HG03066 (cell line): Measurements from ENCODE around the gene CHST11.
A peak's percentile ranks its signal among the peaks of the same experiment; 100 is the strongest.

Experiments used
- ATAC-seq: cut with Tn5 transposase; IDR thresholded peaks from one replicate; pipeline ENCODE4 v1.9.1; 2021; ENCODE audit warnings: low read depth; ENCODE audit not compliant: unreplicated experiment

Gene CHST11

DNA sequence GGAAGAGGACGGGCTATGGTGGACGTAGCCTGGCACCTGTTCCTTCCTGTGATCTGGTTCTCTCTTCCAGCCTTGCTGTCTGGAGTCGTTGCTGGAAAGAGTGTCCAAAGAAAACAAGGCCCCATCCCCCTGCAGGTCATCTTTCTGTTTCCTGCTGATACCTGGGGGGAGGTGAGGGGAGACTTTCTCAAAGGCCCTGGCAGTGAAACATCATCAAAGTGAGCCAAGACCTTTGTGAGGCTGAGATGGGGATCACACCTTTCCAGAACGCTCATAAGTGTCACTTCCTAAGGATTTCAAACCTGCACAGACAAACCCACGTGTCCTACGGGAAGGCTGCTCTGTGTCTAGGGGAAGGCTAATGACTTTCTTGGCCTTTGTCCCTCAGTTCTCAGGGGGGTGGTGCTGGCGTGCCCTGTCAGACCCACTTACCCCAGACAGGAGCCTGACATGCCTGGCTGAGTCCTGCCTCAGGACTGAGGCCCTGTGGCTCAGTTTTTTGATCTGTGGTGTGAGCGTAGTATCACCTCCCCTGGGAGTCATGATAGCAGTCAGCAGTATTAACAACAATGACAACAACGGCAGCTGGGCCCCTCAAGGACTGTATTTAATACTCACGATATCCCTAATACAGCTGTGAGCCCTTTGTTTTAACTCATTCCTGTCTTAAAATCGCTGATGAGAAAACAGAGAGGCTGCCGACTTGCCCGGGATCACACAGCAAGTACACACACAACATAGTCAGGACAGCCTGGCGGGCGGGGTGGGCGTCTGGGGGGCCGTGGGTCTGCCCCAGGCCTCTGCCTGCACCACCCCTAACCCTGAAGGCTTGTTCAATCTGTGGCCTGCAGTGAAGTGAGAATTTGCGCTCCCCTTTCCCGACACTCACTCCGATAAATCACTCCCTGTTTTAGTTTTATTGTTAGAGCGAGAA lies 266.1 kb downstream of the CHST11 start:
- ATAC-seq = no peak

DNA sequence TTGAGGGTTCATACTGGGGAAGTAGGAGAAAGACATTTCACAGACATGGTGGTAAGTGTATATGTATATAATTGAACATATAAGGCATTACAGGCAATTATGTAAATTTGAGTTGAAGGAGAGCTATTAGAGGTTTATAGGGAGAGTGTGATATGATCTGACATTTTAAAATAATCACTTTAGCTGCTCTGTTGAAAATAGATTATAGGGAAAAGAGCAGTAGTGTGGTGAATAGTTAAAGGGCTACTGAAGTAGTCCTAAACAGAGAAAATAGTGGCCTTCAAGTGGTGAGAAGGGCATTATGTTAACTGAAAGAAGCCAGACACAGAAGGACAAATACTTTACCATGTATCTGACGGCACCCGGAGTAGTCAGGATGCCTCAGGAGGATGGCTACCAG lies 267.1 kb downstream of the CHST11 start:
- no peak for ATAC-seq

GRCh38 chr12:104724992-104725585 lies 268.3 kb downstream of the CHST11 start:
- no peak for ATAC-seq

- ATAC-seq = no peak
Measured at GRCh38 chr12:104725610-104726009, 268.9 kb downstream of the CHST11 start.

DNA sequence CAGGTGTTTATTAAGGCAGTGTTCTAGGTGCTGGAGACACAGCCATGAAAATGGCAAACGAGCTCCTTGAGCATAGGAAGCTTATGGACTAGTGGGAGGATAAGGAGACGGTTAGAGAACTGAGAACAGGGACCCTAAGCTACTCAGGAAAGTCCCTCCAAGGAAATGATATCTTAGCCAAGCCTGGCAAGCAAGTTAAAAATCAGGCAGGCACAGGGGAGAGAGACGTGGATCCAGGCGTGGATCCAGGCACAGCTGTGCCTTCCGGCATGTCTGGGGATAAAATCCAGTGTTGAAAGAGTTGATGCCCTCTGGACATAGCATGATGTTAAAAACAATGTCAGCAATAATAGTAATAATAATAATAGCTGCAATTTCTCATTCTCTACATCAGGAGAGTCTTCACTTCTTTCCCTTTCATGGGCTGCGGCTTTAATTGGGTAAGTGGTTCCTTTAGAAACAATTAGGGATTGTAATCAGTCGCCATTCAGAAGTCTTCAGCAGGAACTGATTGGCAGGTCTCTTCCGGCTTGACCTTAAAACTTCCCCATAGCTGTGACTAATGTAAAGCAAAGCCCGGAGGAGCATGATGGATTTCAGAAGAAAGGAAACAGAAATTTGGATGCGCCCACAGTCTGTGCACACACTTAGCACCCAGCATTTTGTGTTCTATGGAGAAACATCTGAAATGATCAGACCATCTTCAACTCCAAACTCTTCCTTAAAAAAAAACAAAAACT lies 271.1 kb downstream of the CHST11 start:
- ATAC-seq = no peak

DNA sequence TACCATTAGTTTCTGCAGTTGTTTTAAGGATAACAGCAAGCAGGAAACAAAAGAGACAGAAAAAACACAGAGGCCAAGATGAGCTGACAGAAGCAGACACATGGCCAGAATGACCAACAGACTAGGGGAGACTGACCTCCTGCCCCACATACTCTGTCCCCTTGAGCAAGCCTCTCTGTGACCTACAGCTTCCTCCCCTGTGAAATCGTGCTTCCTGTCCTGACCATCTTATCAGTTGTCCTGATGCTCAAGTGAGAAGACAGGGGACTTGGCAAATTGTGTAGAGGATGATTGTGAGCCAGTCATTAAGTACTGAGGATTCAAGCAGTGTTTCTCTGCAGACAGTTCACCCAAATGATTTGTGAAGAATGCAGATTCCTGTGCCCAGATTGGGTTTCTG lies 272.3 kb downstream of the CHST11 start:
- no peak for ATAC-seq

DNA sequence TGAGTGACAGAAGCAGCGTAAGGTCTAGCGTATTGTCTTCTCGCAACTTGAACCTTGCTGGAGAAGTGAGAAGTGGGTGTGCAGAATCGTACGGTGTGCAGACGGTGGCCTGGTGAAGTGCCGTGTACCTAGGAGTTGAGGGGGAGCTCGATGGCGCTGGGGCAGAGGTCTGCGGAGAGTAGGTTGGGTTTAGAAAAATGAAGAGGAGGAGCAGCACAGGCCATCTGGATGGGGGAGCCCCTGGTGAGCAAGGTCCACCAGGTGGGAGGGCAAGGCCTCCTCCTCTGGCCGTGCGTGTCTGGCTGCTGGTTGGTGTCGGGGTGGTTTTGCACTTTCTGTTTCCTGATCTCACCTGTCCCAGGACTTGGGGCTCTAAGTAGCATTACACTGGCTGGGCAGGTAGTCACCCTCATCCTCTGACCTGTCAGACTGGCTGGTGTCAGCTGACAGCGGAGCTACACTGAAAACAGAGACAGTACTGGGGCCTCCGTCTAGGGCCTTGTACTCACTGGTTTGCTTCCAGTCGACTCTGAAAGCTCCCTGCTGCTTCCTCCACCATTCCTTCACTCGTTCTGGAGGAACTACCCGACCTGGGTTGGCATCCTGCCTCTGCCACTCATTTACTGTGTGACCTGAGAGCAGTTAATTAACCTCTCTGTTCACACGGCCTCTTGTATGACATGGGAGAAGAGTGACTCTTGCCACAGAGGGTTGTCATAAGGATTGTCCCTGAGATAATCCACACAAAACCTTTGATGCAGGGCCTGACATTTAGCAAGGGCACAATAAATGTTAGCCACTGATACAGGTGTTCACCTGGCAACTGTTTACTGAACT lies 273.1 kb downstream of the CHST11 start:
- no peak for ATAC-seq

DNA sequence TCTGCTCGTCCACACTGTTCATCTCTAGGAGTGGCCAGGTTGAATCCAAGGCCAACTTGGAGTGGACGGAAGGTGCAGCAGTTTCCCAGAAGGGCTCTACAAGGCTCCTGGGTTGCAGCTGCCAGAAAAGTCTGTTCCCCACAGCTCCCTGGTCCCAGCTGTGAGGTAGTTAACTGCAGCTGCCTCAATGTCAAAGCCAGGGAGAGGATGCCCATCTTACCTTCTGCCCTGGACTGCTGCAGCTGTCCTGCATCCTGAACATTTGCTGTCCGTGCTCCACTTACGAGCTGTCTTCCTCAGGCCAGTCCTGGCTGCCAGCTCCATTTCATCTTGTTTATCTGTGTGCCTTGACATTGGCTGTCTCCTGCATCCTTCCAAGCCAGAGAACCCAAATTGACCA lies 274.0 kb downstream of the CHST11 start:
- ATAC-seq = no peak

GRCh38 chr12:104733717-104734175 lies 277.0 kb downstream of the CHST11 start:
- no peak for ATAC-seq

DNA sequence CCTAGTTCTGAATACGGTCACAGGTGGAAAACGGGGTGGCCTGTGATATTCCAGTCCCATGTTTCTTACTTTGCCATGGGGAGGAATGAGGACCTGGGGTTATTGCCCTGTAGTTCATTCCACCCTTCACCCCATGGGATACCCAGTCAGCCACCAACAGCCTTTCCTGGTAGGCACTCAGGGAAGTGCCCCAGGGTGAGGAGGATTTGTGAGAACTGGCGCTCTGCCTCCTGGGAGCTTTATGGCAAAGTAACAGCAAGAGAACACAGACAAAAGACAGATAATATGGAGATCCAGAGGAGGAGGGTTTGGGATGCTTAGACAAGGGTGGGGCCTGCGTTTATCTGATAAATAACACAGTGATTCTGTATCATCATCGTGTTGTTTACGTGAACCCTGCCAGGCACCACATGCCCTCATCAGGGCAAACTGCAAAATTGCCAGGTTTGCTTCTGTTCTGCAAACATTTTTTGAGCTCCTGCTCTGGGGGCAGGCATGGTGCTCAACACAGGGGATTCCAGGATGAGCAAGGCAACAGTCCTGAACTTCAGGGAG lies 277.9 kb downstream of the CHST11 start:
- no peak for ATAC-seq

- ATAC-seq = no peak
Measured at GRCh38 chr12:104735801-104736200, 279.1 kb downstream of the CHST11 start.

- ATAC-seq = no peak
Measured at GRCh38 chr12:104736307-104736706, 279.6 kb downstream of the CHST11 start.

DNA sequence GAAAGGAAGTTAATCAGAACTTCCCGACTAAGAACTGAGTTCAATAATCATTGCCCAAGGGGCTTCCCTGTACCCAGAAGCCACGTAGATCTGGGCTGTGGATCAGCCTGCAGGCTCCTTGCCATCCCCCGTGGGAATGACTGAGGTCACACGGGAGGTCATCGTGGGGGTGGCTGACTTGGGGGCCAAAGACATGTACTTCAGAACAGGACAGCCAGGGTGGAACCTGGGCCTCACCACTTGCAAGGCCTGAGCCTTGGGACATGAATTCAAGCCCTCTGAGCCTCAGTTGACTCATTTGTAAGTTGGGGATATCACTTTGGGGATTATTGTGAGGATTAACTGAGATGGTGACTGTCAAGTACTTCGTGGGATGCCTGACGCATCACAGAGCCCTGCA lies 280.4 kb downstream of the CHST11 start:
- no peak for ATAC-seq

DNA sequence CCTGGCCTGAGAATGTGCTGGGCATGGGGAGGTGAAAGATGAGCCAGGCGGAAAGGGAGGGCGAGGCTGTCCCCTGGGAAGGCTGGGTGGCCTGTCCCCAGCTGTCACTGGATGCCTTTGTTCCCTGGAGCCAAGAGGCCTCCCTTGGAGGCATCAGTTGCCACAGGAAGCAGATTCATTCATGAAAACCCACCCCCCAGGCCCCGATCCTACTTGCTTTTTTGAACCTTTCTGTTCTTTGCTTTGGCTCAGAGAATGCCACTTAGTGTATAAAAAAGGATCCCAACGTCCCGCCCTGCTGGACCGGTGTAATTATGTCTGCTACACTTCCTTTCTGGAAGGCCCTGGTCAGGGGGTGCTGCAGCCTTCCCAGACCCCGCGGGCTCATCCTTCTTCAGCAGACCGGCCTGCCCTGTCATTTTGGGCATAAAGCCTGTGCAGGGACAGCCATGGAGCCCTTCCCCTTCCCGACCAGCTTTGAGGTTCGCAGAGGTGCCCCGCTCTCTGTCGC lies 281.1 kb downstream of the CHST11 start:
- no peak for ATAC-seq

DNA sequence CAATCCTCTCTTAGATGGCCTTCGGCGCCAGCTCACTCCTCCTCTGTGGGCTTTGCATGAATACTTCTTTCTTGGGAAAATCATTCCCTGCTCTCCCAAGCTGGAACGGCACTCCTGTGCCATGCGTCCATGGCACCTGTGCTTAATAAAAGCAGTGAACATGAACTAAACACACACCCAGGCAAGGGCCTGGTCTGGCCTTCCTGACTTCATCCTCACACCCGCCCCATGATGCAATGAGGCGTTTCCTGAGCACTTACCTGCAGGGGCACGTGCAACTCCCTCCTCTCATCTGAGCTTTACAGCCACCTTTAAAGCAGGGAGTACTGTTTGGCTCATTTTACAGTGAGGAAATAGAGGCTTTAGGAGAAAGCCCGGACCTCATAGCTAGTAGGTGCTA lies 281.6 kb downstream of the CHST11 start:
- no peak for ATAC-seq

- no peak for ATAC-seq
Measured at GRCh38 chr12:104738776-104739642, 282.3 kb downstream of the CHST11 start.

GRCh38 chr12:104740668-104741067 lies 283.9 kb downstream of the CHST11 start:
- ATAC-seq = peak; percentile 69

DNA sequence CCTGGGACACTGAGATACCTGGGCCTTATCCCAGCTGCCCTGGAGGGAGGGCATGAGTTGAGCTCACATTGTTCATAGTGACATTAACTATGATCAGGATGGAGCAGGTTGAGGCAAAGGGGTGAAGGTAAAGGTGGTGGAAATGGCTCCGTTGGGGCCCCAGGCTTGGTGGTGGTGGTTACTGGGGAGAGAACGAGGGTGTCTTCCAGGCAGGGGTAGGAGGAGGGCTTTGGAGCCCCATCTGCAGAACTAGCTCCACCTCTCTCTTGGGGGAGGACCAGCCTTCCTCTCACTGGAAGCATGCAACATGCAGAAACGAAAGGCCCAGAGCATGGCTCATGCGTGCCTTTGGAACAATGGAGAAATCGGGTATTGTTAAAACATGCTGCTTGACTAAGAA lies 284.3 kb downstream of the CHST11 start:
- ATAC-seq = peak; percentile 15
